AG20443 (cell line): ENCODE results near the gene AXIN2.

Experiments
- DNase-seq: peaks from one replicate; pipeline ENCODE4 v3.0.0; 2012; ENCODE audit warnings: low spot score, mixed read lengths

The AXIN2 gene, protein sequence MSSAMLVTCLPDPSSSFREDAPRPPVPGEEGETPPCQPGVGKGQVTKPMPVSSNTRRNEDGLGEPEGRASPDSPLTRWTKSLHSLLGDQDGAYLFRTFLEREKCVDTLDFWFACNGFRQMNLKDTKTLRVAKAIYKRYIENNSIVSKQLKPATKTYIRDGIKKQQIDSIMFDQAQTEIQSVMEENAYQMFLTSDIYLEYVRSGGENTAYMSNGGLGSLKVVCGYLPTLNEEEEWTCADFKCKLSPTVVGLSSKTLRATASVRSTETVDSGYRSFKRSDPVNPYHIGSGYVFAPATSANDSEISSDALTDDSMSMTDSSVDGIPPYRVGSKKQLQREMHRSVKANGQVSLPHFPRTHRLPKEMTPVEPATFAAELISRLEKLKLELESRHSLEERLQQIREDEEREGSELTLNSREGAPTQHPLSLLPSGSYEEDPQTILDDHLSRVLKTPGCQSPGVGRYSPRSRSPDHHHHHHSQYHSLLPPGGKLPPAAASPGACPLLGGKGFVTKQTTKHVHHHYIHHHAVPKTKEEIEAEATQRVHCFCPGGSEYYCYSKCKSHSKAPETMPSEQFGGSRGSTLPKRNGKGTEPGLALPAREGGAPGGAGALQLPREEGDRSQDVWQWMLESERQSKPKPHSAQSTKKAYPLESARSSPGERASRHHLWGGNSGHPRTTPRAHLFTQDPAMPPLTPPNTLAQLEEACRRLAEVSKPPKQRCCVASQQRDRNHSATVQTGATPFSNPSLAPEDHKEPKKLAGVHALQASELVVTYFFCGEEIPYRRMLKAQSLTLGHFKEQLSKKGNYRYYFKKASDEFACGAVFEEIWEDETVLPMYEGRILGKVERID

DNA sequence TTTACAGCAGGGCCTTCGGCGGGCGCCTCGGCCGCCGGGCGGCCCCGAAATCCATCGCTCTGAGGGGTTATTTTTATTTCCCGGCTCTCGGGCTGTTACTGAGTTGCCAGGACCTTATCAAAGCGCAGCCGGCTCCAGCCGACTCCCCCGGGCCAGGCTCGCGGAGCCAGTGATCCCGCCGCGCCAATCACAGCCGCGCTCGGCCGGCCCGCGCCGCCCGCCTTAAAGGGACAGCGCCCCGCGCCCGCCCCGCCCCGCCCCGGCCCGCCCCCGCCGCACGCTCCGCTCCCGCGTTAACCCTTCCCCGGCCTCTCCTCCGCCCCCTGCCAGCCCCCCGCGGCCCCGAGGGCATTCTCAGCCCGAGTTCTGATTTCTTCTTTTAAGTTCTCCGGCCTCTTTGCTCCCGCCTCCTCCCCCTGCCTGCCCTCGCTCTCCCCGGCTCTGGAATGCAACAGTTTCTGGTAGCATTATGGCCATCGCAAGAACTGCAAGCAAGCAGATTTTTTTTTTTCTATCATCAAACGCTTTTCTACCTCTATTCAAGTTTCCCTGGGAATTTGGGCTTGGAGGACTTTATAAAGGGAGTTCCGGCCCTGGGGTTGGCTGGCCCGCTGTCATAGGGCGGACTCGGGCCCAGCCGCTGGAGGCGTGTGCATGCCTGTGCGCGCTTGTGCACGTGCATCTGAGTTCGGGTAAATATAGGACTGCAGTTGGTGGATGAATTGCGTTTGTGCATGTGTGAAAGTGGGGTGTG lies at the start of gene AXIN2:
TSS of gene AXIN2 (minus strand) at position 197 of the 754 bp plus-strand sequence. CDS start 3,028 bp downstream, outside the sequence.
- DNase-seq: peak; percentile 99

GRCh38 chr17:65609749-65610148 lies 48.3 kb upstream of the AXIN2 start:
- no peak for DNase-seq

- no peak for DNase-seq
These were observed 47.8 kb upstream of the AXIN2 start for GRCh38 chr17:65609286-65609685.

- no peak for DNase-seq
These were observed 42.6 kb upstream of the AXIN2 start for GRCh38 chr17:65604070-65604469.

GRCh38 chr17:65601881-65602280 lies 40.4 kb upstream of the AXIN2 start:
- no peak for DNase-seq

- no peak for DNase-seq
These were observed 39.7 kb upstream of the AXIN2 start for GRCh38 chr17:65601145-65601544.

- DNase-seq: no peak
These were observed 39.1 kb upstream of the AXIN2 start for GRCh38 chr17:65600518-65600917.

GRCh38 chr17:65599650-65600049 lies 38.2 kb upstream of the AXIN2 start:
- no peak for DNase-seq

DNA sequence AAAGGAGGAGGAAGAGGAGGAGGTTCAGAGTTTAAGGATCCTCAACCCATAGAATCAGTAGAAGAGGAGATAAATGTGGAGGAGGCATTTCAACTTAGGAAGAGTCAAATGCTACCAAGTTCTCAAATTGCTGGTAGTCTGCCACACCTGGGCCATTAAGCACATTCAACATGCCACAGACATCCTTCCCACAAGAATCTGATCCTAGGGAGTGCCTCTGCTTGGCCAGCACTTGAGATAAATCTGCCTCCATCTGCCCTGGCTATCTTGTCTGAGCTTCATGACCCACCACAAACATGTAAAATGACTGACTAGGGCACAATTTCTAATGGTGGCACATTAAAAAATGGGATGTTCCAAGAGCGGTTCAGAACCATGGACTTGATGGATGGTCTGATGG lies 37.3 kb upstream of the AXIN2 start:
- DNase-seq: no peak

DNA sequence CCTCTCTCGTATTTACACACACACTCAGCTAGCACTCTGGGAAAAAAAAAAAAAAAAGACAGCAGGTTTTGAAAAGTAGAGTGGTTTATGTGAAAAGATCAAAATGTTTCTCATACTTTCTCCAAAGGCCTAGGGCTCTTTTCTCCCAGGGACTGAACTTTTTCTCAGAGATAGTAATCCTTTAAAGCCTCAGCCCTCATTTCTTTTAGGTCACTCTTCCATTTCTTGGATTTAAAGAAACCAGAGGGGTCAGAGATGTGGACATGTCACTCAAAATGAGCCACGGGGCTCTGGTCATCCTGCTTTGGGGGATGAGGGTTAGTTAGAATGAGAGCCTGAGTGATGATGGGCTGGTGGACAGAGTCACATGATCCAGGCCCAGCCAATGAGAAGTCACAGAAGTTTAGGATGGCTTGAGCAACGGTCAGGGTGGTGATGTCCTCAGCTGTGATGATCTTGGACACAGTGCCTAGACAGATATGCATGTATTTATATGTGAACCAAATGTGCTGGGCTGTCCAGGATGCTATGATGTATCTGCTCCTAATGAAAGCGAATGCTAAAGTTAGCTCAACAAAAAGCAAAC lies 33.7 kb upstream of the AXIN2 start:
- DNase-seq: peak; percentile 55

DNA sequence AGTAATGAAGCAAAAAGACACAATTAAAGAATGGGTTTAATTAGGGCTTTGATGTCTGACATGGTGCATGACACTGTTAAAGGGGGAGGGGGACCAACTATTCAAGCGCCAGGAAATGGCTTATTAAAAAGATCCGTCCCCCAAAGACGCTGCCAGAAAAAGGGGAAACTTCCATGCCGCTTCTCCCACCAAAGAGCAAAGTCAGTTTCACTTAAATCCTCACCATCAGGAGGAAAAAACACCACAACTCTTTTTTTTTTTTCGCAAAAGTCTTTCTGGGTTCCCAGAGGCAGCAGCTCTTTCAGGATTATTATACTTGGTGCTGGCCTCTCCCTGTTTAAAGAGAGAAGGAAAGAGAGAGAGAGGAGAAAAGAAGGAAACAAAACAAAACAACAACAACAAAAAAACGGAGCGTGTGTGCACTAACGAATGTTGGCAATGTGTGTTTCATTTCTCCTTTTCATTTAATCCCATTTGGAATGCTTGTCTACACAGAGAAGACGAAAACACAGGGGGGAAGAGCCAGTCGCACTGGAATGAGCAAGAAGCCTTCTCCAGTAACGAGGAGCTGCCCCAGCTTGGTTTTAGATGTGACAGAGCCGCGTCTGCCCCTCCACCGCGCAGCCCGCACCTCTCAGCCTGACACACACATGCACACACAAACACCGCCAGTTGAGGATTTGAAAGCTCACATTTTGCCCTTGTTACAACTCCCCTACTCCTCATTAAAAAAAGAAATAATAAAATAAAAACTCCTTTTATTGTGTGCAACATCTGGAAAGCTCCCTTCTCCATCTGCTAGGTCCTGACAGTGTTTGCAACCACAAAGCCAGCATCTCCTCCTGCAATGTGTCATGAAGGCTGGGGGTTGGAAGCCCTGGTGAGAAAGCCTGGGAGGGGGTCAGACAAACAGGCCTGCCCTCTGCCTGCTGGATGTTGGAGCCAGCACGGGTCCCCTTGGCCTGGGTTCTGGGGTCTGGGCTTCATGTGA lies 32.7 kb upstream of the AXIN2 start:
- DNase-seq: peak; percentile 73

GRCh38 chr17:65593092-65593854 lies 31.8 kb upstream of the AXIN2 start:
- DNase-seq: no peak

- DNase-seq: no peak
These were observed 30.9 kb upstream of the AXIN2 start for GRCh38 chr17:65592125-65592965.

DNA sequence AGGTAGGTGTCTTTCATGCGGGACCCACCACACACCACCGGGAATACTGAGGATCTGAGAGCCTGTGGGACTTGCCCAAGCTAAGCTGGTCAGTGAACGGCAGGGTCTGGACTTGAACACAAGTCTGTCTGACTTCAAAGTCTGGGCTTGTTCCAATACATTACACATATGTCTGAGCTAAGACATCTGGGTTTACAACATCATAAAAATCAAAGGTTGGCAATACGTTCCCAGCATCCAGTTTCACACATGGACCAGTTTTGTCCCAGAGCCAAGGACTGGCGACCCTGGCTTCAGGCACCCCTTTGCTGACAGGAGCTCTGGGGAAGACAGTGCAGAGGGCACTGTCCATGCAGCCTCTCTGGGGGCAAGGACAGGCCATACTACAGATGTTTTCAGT lies 27.9 kb upstream of the AXIN2 start:
- DNase-seq: peak; percentile 23

DNA sequence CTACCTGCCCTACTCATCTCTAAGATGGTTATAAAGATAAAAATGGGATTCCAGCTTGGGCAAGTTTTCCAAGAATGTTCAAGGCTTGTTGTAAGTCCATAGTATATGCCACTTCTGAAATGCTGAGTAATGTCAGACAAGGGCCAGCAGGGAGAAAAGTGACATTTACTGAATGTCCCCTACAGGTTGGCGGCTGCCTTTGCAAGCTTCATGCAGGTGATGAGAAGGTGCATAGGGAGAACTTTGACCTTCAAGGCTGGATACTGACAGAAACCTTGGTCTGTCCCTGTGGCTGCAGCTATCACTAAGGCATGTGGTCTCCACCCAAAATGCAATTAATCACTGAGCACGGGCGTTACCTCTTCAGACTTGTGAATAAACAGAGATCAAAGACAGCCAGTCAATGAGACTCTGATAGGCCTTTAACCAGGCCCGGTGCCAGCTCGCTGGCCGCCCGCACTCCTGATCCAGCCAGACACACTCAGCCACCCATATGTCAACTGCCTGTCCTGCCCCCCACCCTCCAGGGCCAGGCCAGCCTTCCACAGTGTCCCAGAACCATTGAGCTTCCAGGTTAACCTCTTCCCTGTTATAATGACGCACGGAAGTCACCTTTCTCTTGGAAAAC lies 26.8 kb upstream of the AXIN2 start:
- no peak for DNase-seq

GRCh38 chr17:65587534-65588180 lies 26.2 kb upstream of the AXIN2 start:
- DNase-seq: peak; percentile 36

GRCh38 chr17:65586899-65587298 lies 25.5 kb upstream of the AXIN2 start:
- no peak for DNase-seq
